ENCODE data around the gene MCFD2. TPM values are rescaled to one million over a fixed set of nuclear protein-coding genes. Genes with fewer than 3 reads are reported as not detected.

The MCFD2 gene
- 107 and 141 TPM in 2 replicates for total RNA-seq

GRCh38 chr2:46915281-46915810 is at the start of gene MCFD2:
Gene MCFD2 (minus strand): TSS chr2:46915806. CDS start chr2:46909171, 6,635 bp downstream.

Other genes with a start within 250 kb of the MCFD2 start
- gene SOCS5, start 216.5 kb downstream of the MCFD2 start, total RNA-seq = 61.3 and 62.3 TPM in 2 replicates
- 14.6 and 15.8 TPM in 2 replicates for gene TTC7A, start 25.4 kb upstream of the MCFD2 start, total RNA-seq
- gene STPG4, start 239.5 kb upstream of the MCFD2 start, total RNA-seq = 0.20 TPM in 1 of 2 replicates, not detected in the other

Measured in cardiac ventricle fibroblast (primary cell).